Measurements from ENCODE around the gene KIAA1614.

The KIAA1614 gene

GRCh38 chr1:180923021-180923841 lies 10.5 kb downstream of the KIAA1614 start:
- peak; percentile 60 for DNase-seq
- peak overlapping the region; percentile 14 for H3K27ac Mint-ChIP-seq
- no peaks in the 10 kb centered on the region for H3K36me3 Mint-ChIP-seq (ENCODE audit: low read depth)
- peaks cover 92% of the 10 kb centered on the region for H3K4me1 Mint-ChIP-seq
- H3K27me3 Mint-ChIP-seq (ENCODE audit: low read depth, poor library complexity) = peaks cover 4% of the 10 kb centered on the region
- no peak for TF ChIP-seq CTCF (IDR thresholded peaks at IDR 0.05)
- H3K9me3 Mint-ChIP-seq = no peaks in the 10 kb centered on the region
- H3K4me3 Mint-ChIP-seq = peak overlapping the region; percentile 62

DNA sequence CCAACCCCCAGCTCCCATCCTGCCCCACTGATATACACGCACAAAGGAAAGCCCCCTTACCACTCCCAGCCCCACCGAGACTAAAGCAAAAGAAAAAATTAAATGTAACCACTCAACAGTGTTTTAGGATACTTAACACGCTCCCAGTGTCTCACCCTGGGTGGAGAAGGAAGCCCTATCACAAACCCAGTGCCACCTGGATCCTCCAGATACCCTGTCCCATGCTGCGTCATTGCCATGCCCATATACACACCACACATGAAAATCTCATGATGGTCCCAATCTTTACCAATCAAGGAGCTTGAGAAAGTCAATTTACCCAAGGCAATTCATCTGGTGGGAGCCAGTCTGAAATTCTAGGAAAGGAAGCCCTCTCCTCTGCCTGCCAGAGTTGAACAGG lies 11.2 kb downstream of the KIAA1614 start:
- Mint-ChIP-seq H3K36me3 (ENCODE audit: low read depth) (no peaks in the 10 kb centered on the region), H3K9me3 (no peaks in the 10 kb centered on the region), H3K27me3 (ENCODE audit: low read depth, poor library complexity) (peaks cover 4% of the 10 kb centered on the region), H3K4me1 (peaks cover 92% of the 10 kb centered on the region), H3K4me3 (peak overlapping the region; percentile 62), H3K27ac (no peak overlapping the region)
- TF ChIP-seq CTCF (IDR thresholded peaks at IDR 0.05) = no peak
- no peak for DNase-seq

DNA sequence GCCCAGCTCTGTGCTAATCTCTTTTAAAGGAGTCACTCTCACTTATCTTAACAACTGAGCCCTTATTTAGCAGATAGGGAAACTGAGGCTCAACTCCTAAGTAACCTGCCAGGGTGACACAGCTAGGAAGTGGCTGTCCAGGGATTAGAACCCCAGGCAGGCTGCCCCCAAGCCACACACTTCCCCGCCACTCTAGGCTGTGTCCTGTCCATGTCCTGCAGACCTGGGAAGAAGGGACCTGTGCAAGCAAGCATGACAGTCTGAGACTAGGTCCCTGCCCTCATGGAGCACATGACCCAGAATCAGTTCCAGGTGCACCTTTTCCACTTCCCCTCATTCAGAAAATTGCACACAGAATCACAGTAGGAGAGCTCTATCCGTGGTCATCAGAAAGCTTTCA lies 12.2 kb downstream of the KIAA1614 start:
- Mint-ChIP-seq H3K4me1 (peaks cover 89% of the 10 kb centered on the region), H3K27ac (no peak overlapping the region)

GRCh38 chr1:180925471-180926051 lies 12.9 kb downstream of the KIAA1614 start:
- H3K4me3 Mint-ChIP-seq = no peak overlapping the region
- TF ChIP-seq CTCF (IDR thresholded peaks at IDR 0.05) = no peak
- no peaks in the 10 kb centered on the region for H3K36me3 Mint-ChIP-seq (ENCODE audit: low read depth)
- H3K27me3 Mint-ChIP-seq (ENCODE audit: low read depth, poor library complexity) = peaks cover 3% of the 10 kb centered on the region
- H3K9me3 Mint-ChIP-seq = no peaks in the 10 kb centered on the region
- peaks cover 87% of the 10 kb centered on the region for H3K4me1 Mint-ChIP-seq
- DNase-seq = no peak
- no peak overlapping the region for H3K27ac Mint-ChIP-seq

More for the DNA sequence above, 12.2 kb downstream of the KIAA1614 start:
- Mint-ChIP-seq H3K27me3 (ENCODE audit: low read depth, poor library complexity) (peaks cover 4% of the 10 kb centered on the region), H3K9me3 (no peaks in the 10 kb centered on the region), H3K4me3 (no peak overlapping the region), H3K36me3 (ENCODE audit: low read depth) (no peaks in the 10 kb centered on the region)
- TF ChIP-seq CTCF (IDR thresholded peaks at IDR 0.05) = no peak
- no peak for DNase-seq

GRCh38 chr1:180926164-180926981 lies 13.7 kb downstream of the KIAA1614 start:
- Mint-ChIP-seq H3K27ac (no peak overlapping the region), H3K9me3 (no peaks in the 10 kb centered on the region), H3K27me3 (ENCODE audit: low read depth, poor library complexity) (peaks cover 3% of the 10 kb centered on the region), H3K36me3 (ENCODE audit: low read depth) (no peaks in the 10 kb centered on the region), H3K4me3 (no peak overlapping the region), H3K4me1 (peaks cover 86% of the 10 kb centered on the region)
- TF ChIP-seq CTCF (IDR thresholded peaks at IDR 0.05) = no peak
- DNase-seq = peak; percentile 37

All from nephron progenitor cell (in vitro differentiated cells).